GM18870 (cell line): ENCODE measurements around the gene GPBAR1.

Experiments used
- ATAC-seq: cut with Tn5 transposase; IDR thresholded peaks from one replicate; pipeline ENCODE4 v1.9.1; 2021; ENCODE audit warnings: moderate library complexity; ENCODE audit not compliant: unreplicated experiment

GPBAR1 gene, protein sequence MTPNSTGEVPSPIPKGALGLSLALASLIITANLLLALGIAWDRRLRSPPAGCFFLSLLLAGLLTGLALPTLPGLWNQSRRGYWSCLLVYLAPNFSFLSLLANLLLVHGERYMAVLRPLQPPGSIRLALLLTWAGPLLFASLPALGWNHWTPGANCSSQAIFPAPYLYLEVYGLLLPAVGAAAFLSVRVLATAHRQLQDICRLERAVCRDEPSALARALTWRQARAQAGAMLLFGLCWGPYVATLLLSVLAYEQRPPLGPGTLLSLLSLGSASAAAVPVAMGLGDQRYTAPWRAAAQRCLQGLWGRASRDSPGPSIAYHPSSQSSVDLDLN

DNA sequence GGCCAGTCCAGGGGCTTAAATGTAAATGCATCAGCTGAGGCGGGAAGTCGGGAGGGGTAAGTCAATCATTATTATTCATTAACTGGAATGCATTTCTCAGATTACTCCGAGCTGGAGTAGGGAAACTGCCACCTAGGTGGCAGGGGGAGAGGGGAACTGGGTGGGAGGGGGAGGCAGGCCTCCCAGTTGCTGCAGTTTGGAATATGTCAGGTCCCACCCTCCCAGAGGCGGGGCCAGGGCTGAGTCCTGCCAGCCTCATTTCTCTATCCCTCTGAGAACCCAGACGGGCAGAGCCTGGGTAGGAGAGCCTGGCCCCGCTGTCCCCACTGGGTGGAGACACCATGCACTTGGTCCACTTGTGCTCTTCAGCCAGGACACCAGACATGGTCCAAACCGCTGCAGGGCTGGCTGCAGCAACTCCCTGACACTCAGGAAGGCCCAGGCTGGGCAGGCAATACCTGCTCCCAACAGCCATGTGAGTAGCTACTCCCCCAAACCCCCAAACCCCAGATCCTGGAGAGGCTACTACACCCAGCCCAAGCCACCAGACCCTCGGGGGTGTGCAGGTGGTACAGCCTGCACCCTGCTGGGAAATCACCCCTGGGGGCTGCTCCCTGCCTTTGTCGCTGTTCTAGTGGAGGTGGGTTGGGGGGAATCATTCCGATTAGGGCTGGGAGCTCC is at the start of gene GPBAR1:
Gene GPBAR1, plus strand, starts transcription at position 274 of the 681 bp plus-strand sequence. CDS start 1,710 bp downstream, outside the sequence.
- no peak for ATAC-seq

DNA sequence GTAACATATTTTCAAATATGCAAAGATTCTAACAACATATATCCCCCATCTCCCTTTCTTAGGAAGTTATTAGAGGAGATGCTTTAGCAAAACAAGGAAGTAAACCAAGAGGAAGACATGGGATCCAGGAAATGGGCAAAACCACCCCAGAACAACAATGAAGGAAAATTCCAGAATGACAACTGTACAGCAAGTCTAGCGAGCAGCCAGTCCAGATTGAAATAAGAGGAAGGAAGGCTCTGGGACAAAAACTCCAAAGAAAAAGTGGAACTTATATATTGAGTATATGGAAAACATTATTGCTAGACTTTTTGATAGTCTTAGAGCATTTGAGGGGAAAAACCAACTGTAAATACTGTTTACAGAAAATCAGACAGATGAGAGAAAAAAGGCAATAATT is 46.7 kb upstream of the GPBAR1 start:
- ATAC-seq, result no peak

DNA sequence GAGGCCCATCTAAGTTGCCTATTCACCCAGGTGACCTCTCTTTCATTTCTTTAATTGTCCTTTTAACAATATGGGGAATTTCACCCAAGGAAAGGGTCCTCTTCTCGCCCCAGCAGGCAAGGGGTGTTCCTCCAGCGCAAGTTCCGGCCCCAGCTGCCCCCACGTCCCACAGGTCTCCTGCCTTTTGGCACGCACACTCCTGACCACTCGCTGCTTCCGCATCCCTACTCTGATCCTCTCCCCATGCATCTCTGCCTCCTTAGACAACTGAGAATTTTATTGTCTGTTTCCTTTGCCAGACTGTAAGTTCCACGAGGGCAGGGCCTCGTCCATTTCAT is 44.5 kb upstream of the GPBAR1 start:
- no peak for ATAC-seq

DNA sequence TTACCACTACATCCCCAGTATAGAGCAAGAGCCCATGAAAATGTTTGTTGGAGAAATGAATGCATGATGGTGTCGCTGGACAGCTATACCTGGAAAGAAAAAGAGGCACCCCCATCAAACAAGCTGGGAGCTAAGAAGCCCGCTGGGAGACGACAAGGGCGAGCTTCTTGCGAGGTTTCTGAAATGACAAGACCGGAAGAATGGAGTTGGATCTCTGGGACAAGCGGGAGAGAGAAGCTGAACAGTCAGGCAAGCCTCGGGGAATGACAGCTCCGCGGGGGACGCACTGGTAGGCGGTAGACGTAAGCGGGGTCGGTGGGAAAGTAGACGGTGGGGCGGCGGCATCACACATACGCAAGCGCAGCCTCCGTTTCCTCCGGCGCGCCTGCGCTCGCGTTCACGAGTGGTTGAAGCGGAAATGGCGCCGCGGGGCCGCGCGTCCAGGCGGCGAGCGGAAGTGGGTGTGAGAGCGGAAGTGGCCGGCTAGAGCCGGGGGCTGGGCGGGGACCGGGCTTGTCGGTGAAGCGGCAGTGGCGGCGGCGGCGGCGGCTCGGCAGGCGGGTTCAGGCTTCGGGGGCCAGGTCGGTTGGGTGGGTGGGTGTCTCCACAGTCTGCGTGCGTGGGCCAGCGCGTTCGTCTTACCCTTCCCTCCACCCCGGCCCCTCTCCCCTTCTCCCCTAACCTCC is 44.0 kb upstream of the GPBAR1 start, which contains the start of gene ARPC2:
Gene ARPC2, plus strand, starts transcription at position 516 of the 686 bp plus-strand sequence. CDS start 282 bp downstream, outside the sequence.
- peak; percentile 59 for ATAC-seq

DNA sequence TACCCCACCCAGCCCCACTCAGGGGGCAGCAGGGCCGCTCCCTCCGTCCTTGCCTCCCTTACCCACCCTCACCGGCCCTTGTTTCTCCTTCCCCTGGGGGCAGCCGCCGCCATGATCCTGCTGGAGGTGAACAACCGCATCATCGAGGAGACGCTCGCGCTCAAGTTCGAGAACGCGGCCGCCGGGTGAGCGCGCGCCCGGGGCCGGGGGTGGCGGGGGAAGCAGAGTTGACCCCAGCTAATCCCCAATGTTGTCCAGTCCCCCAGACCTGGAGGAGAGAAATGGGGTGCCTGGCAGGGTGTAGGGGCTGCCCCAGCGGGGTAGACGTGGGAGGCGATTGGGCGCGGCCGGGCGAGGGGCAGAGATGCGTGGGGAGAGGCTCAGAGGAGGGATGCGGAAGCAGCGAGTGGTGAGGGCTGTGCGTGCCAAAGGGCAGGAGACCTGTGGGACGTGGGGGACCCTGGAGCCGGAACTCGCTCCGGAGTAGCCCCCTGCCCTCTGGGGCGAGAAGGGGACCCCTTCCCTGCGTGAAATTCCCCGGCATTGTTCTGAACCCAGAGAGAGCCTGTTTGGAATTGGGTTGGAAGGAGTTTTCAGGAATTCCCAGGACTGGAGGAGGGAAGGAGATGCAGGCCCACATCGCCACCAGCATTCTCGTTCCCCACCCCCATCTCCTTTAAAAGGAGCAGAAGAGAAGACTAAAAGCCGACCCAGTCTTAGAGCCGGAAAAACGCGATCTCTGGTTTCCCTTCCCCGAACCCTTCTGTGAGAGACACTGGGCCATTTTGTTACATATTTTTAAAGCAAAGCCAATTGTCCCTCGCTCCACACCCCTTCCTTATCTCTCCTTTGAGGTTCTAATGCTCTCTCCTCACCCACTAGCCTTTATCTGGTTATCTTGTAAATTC is 43.2 kb upstream of the GPBAR1 start:
- no peak for ATAC-seq

DNA sequence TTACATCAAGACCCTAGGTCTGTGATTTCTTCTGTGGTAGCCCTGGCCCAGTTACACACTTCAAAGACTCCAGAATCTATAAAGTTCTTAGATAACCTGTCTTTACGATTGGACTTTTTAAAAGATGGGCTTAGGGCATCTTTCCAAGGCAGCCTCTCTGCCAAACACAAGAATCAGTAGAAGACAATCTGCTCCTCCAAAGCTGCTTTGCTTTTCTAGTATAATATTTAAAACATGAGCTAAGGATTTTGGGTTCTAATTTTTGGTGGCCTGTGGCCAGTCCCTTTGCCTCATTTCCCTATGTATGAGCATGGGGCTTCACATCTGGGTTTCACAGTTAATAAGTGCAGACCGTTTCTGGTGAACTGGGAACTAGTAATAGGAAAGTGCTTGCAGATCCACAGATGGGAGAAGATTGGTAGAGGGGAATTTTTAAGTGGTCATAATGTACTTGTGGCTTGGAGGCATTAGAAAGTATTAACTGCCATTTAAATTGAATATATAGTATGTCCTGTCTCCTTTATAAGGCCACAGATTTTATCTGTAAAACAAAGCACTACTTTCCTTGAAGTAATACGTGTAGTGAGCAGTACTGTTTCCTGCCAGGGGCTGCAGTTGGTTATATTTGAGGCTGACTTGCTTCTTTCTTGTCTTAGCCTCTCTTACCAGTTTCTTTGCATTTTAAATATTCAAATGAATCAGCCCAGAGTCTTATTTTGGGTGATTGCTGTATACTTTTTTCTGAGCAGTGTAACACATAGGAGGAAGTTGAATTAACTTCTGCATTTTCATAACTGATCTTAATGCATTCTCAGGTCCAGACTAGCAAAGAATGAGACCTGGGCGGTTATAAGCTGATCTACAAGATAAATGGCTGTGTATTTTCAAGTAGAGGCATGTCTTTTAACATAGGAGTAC is 42.3 kb upstream of the GPBAR1 start:
- ATAC-seq, result peak; percentile 35

DNA sequence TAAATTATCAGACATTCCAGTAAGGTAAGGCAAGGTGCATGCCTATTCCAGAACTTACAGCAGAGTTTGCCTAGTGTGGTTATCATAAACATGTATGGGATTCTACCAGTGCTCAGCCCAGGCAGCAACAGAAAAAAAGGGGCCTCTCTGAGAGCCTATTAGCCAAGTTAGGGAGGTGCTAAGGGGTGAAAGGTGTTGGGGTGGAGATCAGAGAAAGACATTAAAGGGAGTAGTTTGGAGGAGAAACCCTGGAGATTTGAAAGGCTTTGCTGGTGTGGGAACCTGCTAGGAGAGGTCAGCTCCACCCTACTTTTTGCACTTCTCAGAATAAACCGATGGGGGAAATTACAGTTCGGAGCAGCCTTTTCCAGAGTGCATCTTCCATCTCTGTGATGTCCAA is 40.9 kb upstream of the GPBAR1 start:
- no peak for ATAC-seq

DNA sequence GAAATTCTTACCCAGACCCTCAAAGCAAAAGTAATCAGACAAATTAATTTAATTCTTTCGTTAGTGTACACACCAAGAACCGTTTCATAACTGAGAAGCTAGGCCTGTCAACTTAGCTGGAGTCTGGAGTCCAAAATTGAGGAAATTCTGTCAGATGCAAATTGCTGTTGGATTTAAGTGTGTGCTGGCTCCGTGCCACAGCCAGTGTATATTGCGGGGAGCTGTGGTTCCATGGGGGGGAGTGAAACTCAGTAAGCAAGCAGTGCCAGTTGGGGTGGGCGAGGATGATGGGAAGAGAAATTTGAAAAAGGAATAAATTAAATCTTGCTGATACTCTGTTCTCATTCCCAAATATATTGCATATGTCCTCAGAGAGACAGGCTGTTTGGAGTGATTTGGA is 39.8 kb upstream of the GPBAR1 start:
- ATAC-seq, result no peak

DNA sequence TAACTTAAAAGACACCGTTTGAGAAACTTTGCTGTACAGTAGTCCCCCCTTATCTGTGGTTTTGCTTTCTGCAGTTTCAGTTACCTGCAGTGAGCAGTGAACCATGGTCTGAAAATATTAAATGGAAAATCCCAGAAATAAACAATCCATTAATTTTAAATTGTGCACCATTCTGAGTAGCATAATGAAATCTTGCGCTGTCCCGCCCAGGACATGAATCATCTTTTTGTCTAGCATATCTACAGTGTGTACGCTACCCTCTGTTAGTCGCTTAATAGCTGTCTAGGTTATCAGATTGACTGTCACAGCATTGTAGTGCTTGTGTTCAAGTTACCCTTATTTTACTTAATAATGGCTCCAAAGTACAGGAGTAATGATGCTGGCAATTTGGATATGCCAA is 37.8 kb upstream of the GPBAR1 start:
- ATAC-seq, result no peak

DNA sequence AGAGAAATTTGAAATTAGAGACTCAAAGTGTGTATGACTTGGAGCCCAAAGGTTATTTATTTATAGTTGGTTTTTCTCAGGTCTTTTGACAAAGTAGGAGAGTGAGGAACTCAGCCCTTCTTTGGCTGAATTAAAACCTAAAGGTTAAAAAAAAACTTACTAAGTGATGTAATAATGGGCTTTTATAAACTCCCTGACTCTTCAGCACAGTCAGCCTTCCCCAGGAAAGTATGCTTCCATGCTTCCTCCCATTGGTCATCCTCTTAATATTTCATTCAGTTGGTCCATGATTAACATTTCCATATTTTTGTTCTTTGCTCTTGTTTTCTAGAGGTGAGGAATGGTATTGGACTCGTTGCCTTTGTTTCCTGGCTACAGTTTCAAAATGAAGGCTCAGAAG is 36.6 kb upstream of the GPBAR1 start:
- ATAC-seq, result no peak

DNA sequence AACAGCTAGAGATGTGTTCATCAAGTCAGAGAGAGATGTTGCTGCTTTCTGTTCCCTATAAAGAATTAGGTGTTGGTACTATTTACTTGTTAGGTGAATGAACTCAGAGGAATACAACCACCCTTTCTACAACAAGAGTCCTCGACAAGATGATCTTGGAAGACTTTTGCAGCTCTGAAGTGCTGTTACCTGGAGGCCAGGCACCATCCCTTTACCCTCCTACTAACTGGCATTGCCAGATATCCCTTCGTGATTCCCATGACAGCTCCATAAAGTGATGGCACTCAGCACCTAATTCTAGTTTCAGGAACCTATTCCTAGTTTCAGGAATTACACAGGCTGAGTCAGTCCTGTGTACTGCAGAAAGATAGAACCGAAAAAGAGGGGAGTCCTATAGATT is 33.9 kb upstream of the GPBAR1 start:
- no peak for ATAC-seq

DNA sequence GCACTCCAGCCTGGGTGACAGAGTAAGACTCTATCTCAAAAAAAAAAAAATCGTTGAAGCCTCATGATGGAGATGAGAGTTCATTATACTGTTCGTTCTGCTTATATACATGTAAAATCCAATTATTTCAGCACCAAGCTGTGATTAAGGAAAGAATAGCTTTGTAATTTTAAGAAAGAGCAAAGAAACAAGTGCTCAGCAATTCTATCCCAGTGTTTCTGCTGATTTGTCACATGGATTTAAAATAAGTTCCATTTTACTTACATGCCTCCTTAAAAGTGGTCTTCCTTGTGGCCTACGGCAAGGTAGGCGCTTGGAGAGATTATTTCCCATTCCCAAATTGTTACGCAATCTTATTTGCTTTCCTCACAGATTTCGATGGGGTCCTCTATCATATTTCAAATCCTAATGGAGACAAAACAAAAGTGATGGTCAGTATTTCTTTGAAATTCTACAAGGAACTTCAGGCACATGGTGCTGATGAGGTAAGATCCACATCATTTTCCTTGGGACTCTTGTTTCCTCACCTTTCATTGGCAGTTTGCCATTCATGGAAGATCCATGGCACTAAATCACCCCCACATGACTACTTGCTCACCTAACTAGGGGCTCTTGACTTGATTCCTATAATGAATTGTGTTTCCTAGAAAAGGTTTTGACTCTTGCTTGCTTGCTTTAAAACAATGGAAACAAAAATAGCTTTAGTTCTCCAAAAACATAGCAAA is 32.3 kb upstream of the GPBAR1 start:
- no peak for ATAC-seq

DNA sequence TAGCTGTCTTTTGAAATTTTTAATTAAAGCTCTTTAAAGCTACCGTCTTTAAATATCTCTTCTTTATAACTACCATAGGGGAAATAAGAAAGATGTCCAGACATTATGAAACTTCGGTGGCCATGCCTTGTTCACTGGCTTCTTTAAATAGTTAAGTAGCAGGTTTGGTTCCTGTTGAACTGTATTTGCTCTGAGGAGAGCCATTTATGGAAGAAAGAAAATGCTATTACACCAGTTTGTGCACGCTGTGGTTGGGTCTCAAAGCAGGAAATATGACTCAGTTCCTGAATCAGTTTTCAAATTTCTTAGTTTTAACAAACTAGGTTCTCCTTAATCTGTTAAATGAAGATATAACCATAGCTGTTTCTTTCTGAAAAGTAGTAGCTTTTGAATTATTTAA is 31.6 kb upstream of the GPBAR1 start:
- ATAC-seq, result peak; percentile 87

DNA sequence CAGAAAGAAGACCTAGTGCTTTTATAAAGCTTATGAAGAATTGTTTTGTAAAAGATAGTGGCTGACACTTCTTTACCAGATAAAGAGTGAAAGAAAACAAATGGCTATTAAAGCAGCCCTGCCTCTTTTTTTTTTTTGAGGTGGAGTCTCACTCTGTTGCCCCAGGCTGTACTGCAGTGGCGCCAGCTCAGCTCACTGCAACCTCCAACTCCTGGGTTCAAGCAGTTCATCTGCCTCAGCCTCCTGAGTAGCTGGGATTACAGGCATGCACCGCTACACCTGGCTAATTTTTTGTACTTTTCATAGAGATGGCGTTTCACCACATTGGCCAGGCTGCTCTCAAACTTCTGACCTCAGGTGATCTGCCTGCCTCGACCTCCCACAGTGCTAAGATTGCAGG is 31.0 kb upstream of the GPBAR1 start:
- ATAC-seq, result no peak

DNA sequence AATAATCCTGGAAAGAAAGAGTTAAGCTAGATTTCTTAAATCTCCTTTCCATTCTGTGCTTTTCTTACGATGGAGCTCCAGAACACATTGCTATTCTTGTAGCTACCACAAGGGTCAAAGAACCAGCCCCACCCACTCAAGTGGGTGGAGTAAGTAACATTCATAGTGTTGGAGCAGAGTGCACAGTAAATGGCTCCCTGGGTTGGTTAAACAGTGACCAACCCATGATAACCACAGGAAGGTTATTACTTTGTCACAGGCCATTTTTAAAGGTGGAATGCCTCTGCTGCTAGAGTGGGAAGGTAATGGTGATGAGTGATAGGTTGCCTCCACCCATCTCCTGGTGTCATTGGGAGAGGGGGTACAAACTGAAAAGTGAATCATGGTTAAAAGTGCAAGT is 29.9 kb upstream of the GPBAR1 start:
- peak; percentile 66 for ATAC-seq

DNA sequence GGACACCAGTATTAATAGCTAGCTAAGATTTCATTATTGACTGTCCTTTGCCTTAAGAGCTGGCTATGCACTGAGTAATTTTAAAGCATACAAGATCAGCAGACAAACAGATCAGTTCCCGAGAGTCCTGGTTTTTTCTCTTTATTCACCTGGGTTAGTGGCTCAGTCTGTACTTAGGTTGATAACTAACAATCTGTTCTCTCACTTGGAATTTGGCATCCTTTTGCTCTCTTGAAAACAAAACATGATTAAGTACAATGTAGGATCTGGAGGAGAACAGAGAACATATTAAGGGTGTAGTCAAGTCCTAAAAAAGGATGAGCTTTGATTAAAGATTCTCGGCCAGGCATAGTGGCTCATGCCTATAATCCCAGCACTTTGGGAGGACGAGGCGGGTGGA is 27.3 kb upstream of the GPBAR1 start:
- no peak for ATAC-seq

DNA sequence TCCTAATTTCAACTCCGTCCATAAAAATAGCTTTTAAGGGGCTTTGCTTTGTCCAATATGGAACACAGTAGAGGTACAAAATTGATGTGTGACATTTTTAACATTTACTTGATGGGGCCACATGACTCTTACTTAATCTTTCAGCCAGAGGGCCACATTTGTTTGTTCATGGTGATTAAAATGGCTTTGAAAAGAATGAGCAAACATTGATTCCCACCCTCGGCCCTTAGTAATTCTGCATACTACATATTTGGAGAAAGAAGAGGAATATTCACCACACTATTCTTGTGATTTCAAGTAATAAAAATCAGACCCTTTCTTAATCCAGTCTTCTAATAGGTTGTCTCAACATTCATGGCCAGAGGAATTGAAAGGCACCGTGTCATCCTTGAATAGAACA is 26.3 kb upstream of the GPBAR1 start:
- ATAC-seq, result no peak

DNA sequence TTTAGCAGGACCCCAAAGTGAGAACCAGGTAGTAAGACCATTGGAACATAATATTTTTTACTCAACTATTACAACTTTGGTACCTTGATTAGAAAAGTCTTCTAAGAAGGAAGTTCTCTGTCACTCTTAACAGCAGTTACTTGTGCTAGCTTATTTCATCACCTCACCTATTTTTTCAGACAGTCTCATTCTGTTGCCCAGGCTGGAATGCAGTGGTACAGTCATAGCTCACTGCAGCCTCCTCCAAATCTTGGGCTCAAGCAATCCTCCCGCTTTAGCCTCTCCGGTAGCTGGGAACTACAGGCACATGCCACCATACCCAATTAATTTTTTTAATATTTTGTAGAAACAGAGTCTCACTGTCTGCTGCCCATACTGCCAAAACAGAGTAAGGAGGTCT is 25.8 kb upstream of the GPBAR1 start:
- no peak for ATAC-seq

DNA sequence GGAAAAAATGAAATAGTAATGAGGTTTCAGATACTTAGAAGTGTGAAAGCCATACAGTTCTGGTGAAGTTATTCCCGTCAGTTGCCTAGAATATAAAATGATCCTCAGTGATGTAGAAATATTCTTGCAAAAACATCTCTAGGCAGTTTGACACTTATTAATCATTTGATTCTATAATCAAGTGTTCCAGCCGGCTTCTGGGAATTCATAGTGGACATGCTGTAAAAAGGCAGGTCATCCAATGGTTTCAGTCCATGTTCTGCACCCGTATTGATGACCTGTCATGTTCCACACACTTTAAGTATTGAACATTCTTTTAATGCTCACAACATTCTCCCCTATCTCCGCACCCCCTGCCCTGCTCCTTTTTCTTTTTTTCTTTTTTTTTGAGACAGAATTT is 24.0 kb upstream of the GPBAR1 start:
- no peak for ATAC-seq
